Bronchial epithelial cell (primary cell): ENCODE results near the gene GCSAM. TPM values are rescaled to one million over a fixed set of nuclear protein-coding genes. Genes with fewer than 3 reads are reported as not detected.

Experiments
- DNase-seq: peaks from one replicate; pipeline ENCODE4 v3.0.0-alpha.2; 2010; ENCODE audit warnings: low read depth
- FAIRE-seq: peaks from 2 replicates; lab custom pipeline; 2011; peaks lifted over from hg19 to GRCh38; lab: Jason Lieb, UNC
- H3K27me3 ChIP-seq: 2 replicates; pipeline ENCODE4 v1.5.1; 2011; ENCODE audit warnings: low read length; ENCODE audit not compliant: control insufficient read depth, insufficient read depth
- H3K36me3 ChIP-seq: 2 replicates; pipeline ENCODE4 v1.5.1; 2011; ENCODE audit warnings: low read length; ENCODE audit not compliant: control insufficient read depth, insufficient read depth
- H3K4me3 ChIP-seq: 2 replicates; pipeline ENCODE4 v1.5.1; 2011; ENCODE audit warnings: mild to moderate bottlenecking, low read depth, low read length, control low read depth
- total RNA-seq: library from RNA; depleted of rRNA; stranded (reverse); fragments of >200 nt; gene quantifications from 2 replicates; pipeline ENCODE4 v1.2.1, GENCODE V29; 2014
- TF ChIP-seq, protein P1 (sequence below): IDR thresholded peaks from 2 replicates; pipeline ENCODE4 v1.5.1; 2011; ENCODE audit warnings: mild to moderate bottlenecking, moderate library complexity, low read length, control low read depth, inconsistent platforms; ENCODE audit not compliant: insufficient read depth, severe bottlenecking

Gene GCSAM
- total RNA-seq, 1 donor from 2014 or later: 0.26 TPM

DNA sequence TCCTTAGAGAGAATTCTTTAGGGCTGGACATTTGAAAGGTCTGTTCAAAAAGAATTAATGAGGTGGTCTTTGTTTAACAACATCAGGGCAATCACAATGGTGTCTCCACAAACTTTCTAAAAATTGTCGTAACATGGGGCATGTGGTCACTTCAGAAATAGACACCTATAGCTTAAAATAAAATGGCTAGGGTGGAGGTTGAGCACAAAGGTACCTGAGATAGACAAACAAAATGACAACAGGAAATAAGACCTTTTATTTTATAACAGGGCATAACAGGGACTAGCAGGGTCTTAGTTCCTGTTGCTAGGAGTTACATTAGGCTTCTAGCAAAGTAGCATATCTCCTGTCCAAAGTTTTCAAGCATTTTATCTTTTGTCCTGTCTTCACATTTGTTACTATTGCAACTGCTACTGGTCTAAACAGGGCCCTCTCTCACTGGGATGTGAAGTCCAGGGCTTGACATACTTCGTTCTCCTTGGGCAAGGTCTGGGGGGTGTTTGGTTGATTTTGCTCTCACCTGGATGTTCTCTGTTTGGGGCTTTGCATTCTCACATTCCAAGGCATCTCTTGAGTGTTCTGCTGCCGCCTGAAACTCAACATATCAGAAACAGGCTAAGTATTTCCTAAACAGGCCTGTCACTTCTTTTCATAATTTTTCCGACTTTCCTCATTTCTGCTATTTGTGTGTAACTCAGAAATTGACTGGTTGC is 3.0 kb downstream of the GCSAM start:
- Histone ChIP-seq H3K4me3 (no peak overlapping the region), H3K36me3 (no peaks in the 10 kb centered on the region), H3K27me3 (no peaks in the 10 kb centered on the region)
- TF ChIP-seq, protein P1, sequence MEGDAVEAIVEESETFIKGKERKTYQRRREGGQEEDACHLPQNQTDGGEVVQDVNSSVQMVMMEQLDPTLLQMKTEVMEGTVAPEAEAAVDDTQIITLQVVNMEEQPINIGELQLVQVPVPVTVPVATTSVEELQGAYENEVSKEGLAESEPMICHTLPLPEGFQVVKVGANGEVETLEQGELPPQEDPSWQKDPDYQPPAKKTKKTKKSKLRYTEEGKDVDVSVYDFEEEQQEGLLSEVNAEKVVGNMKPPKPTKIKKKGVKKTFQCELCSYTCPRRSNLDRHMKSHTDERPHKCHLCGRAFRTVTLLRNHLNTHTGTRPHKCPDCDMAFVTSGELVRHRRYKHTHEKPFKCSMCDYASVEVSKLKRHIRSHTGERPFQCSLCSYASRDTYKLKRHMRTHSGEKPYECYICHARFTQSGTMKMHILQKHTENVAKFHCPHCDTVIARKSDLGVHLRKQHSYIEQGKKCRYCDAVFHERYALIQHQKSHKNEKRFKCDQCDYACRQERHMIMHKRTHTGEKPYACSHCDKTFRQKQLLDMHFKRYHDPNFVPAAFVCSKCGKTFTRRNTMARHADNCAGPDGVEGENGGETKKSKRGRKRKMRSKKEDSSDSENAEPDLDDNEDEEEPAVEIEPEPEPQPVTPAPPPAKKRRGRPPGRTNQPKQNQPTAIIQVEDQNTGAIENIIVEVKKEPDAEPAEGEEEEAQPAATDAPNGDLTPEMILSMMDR: no peak
- no peak for FAIRE-seq
- DNase-seq: no peak

DNA sequence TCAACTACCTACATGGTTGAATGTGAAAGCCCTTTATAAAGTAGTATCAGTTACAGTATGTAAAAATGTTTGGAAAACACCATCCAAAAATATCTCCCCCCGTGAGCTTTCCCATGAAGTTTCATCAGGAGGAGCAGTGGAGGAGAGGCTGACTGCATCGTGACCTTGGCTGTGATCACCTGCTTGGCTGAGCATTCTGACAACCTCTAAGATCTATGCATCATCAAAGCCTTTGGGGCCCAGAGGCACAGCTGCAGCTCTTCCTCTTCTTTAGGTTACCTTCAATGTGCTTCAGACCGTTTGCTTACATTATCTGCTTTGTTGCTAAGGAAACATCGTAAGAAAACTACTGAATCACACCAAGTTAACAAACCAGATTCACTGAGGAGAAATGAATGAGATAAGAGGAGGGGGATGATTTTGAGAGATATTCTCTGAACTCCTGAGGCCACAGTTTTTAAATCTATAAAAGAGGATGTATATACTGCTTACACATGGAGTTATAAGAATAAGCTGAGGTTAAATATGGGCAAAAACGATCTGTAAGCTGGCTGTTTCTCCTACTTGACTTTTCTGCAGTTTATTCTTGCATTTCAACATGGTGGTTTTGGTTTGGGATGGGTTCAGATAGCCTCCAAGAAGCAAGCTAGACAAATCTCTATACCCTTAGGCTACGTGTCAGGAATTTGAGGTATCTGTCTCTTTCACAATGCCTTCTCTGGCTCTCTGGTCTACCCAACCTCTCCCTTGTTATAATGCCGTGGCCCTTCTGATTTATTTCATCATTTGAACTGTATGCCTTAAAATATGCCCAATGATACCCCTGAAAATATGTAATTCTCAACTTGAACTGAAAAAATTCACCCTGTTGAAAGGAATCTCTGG is 4.0 kb downstream of the GCSAM start:
- no peaks in the 10 kb centered on the region for H3K36me3 ChIP-seq
- DNase-seq (peak; percentile 47), FAIRE-seq (no peak)
- H3K4me3 ChIP-seq: no peak overlapping the region
- TF ChIP-seq, protein P1: no peak
- H3K27me3 ChIP-seq: no peaks in the 10 kb centered on the region

DNA sequence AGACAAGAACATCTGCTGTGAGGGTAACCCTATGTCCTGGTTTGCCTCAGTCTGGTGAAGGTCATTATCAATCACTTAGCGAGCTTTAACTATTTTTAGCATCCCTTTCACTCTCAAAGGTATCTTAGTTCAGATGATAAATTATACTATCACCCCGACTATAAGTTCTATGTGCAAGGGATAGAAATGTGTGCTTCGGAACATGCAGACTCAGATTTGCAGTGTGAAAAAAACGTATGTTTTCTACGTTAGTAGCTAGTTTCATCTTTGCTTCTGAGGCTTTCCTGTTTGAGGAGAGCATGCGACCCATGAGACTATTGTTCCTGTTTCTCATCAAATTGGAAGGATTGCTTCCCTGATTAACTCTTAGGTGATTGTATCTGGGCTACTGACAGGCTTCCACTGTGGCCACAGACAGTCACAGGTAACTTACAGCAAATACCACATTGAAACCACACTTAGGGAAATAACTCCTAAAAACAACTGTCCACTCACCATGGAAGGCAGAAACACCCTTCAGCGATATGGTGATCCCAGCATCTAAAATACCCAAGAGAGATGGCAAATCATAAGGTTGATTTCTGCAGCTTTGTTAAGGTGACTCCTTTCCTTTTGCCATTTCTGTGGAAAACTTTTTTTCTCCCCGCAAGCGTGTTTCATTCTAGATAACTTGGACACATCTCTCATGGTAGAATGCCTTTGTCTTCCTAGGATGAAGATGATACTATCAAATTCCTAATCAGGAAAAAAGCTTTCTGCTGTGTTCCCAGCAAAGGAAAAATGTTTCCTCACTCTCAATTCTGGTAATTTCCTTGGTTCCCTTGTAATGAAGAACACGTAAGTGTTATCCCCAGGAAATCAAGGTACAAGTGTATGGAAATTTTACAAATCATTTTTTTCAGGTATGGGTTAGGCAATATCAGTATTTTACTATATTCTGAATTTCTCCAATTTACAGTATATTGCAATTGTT is 5.2 kb downstream of the GCSAM start:
- Histone ChIP-seq H3K27me3 (no peaks in the 10 kb centered on the region), H3K36me3 (peaks cover 1% of the 10 kb centered on the region), H3K4me3 (no peak overlapping the region)
- TF ChIP-seq, protein P1: no peak
- FAIRE-seq (no peak), DNase-seq (no peak)

DNA sequence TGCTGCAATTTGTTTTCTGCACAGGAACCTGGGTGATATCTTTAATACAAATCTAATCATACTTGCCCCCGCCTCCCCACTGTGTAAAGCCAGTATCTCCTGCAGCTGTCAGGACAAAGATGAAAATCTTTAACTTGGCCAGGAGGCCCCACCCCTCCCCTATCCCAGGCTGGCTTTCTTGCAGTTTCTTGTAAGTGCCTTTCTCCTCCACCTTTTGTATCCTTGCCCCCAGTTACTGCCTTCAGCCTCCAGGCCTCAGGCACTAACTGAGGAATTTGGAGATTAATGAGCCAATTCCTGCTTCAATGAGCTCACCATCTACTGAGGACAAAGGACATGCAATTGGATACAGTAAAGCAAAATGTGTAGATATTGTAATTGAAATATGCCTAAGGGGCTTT is 6.5 kb downstream of the GCSAM start:
- Histone ChIP-seq H3K4me3 (no peak overlapping the region), H3K27me3 (no peaks in the 10 kb centered on the region), H3K36me3 (peaks cover 1% of the 10 kb centered on the region)
- TF ChIP-seq, protein P1: no peak
- no peak for FAIRE-seq
- DNase-seq: no peak

DNA sequence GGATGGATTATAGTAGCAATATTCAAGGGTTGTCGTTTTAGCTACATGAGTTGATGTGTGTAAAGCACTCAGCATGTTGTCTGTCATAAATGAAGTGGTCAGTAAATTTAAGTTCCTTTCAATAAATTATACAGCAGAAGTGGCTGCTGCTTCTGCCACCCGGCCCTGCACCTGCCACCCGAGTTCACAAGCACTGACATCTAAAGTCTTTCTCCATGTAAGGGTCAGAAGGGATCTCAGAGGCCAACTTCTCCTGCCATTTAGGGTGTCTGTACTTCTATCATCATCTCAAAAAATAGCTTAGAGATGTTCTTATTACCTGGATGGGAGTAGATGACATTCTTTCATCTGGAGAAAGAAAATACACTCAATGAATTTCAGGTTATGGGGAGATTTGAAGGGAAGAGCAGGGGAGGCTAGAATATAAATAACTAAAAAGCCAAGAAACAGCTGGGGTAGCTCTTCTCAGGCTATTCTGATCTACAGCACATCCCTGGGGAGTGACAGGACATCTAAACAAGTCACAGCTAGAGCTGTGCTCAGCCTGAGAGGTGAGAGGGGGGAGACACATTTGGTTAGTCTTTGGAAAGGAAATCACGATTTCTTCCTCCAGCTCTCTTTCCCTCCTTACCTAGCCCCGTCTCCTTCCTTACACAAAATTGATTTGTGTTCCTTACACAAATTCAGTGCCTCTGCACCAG is 8.0 kb downstream of the GCSAM start:
- no peaks in the 10 kb centered on the region for H3K27me3 ChIP-seq
- H3K36me3 ChIP-seq: peaks cover 1% of the 10 kb centered on the region
- TF ChIP-seq, protein P1: no peak
- no peak overlapping the region for H3K4me3 ChIP-seq
- FAIRE-seq: no peak
- no peak for DNase-seq
